OCI-LY1 (cell line): Measurements from ENCODE around the gene DDX42.

Source experiments
- H2AFZ ChIP-seq: fragments of 200-600 bp; sonication (generic), shearing (Covaris generic); 2 replicates; pipeline ENCODE4 v1.6.0; 2014; ENCODE audit warnings: antibody characterized with exemption, mild to moderate bottlenecking, low read length
- H3F3A ChIP-seq: fragments of 200-600 bp; sonication (generic), shearing (Covaris generic); 2 replicates; pipeline ENCODE4 v1.6.0; 2014; ENCODE audit warnings: mild to moderate bottlenecking, antibody characterized with exemption, low read length, moderate library complexity; ENCODE audit not compliant: insufficient read depth
- H3K27ac ChIP-seq: fragments of 200-600 bp; sonication (generic); 2 replicates; pipeline ENCODE4 v1.5.1; 2014; ENCODE audit warnings: low read length, mixed run types, mild to moderate bottlenecking, low read depth; ENCODE audit not compliant: poor library complexity, severe bottlenecking
- H3K27me3 ChIP-seq: fragments of 200-600 bp; sonication (generic); 2 replicates; pipeline ENCODE4 v1.6.0; 2014; ENCODE audit warnings: antibody characterized with exemption, mild to moderate bottlenecking, low read length, moderate library complexity; ENCODE audit not compliant: insufficient read depth
- H3K36me3 ChIP-seq: fragments of 200-600 bp; sonication (generic); 2 replicates; pipeline ENCODE4 v1.6.1; 2014; ENCODE audit warnings: mild to moderate bottlenecking, antibody characterized with exemption, low read length, moderate library complexity, mixed read lengths; ENCODE audit not compliant: insufficient read depth
- H3K4me1 ChIP-seq: fragments of 200-600 bp; sonication (generic); 2 replicates; pipeline ENCODE4 v1.5.1; 2014; ENCODE audit warnings: mild to moderate bottlenecking, low read length, moderate library complexity; ENCODE audit not compliant: insufficient read depth, severe bottlenecking
- H3K4me2 ChIP-seq: fragments of 200-600 bp; sonication (generic), shearing (Covaris generic); 2 replicates; pipeline ENCODE4 v1.6.1; 2014; ENCODE audit warnings: low read length
- H3K4me3 ChIP-seq: fragments of 200-600 bp; sonication (generic); 2 replicates; pipeline ENCODE4 v1.5.1; 2014; ENCODE audit warnings: low read length, low read depth, mild to moderate bottlenecking, mixed read lengths; ENCODE audit not compliant: poor library complexity, severe bottlenecking
- H3K79me2 ChIP-seq: fragments of 200-600 bp; shearing (Covaris generic); 2 replicates; pipeline ENCODE4 v1.6.1; 2016; ENCODE audit warnings: mixed run types, low read length, mixed read lengths; ENCODE audit not compliant: insufficient read depth
- H3K9ac ChIP-seq: fragments of 200-600 bp; sonication (generic), shearing (Covaris generic); 2 replicates; pipeline ENCODE4 v1.6.1; 2014; ENCODE audit warnings: mild to moderate bottlenecking, low read length, mixed read lengths
- H3K9me2 ChIP-seq: fragments of 200-600 bp; sonication (generic), shearing (Covaris generic); 2 replicates; pipeline ENCODE4 v1.6.1; 2014; ENCODE audit warnings: low read depth, mild to moderate bottlenecking, low read length, mixed read lengths
- H3K9me3 ChIP-seq: fragments of 200-600 bp; shearing (Covaris generic); 2 replicates; pipeline ENCODE4 v1.6.1; 2014; ENCODE audit warnings: low read length, mixed read lengths
- H4K20me1 ChIP-seq: fragments of 200-600 bp; sonication (generic), shearing (Covaris generic); 2 replicates; pipeline ENCODE4 v1.6.0; 2016; ENCODE audit warnings: mild to moderate bottlenecking, low read length; ENCODE audit not compliant: insufficient read depth
- CTCF ChIP-seq: fragments of 200-600 bp; sonication (generic), shearing (Covaris generic); IDR thresholded peaks from 2 replicates; pipeline ENCODE4 v1.5.1; 2017; ENCODE audit warnings: mild to moderate bottlenecking, antibody characterized with exemption, low read length, moderate library complexity, mixed read lengths
- EZH2 ChIP-seq: fragments of 200-600 bp; sonication (generic), shearing (Covaris generic); IDR thresholded peaks from 2 replicates; pipeline ENCODE4 v1.8.0; 2017; ENCODE audit warnings: borderline replicate concordance, mixed run types, mild to moderate bottlenecking, antibody characterized with exemption, low read length, moderate library complexity, mixed read lengths

The DDX42 gene

GRCh38 chr17:63830904-63831491, 57.0 kb downstream of the DDX42 start:
- H3K9ac ChIP-seq = no peak overlapping the region
- peaks cover 18% of the 10 kb centered on the region for H3K4me1 ChIP-seq

GRCh38 chr17:63831505-63831904, 57.5 kb downstream of the DDX42 start:
- H3K4me1 ChIP-seq = peaks cover 14% of the 10 kb centered on the region
- H3K27ac ChIP-seq = no peak overlapping the region
- no peak overlapping the region for H3K4me2 ChIP-seq
- H4K20me1 ChIP-seq = no peaks in the 10 kb centered on the region
- H3K9me3 ChIP-seq = no peaks in the 10 kb centered on the region
- H2AFZ ChIP-seq = no peak overlapping the region
- H3K9ac ChIP-seq = no peak overlapping the region
- no peak for TF ChIP-seq EZH2
- TF ChIP-seq CTCF = no peak
- H3K27me3 ChIP-seq = no peaks in the 10 kb centered on the region
- H3K9me2 ChIP-seq = no peaks in the 10 kb centered on the region
- H3F3A ChIP-seq = no peaks in the 10 kb centered on the region
- H3K79me2 ChIP-seq = peaks cover 16% of the 10 kb centered on the region
- no peak overlapping the region for H3K4me3 ChIP-seq
- H3K36me3 ChIP-seq = peaks cover 78% of the 10 kb centered on the region

More at GRCh38 chr17:63830904-63831491, 57.0 kb downstream of the DDX42 start:
- no peaks in the 10 kb centered on the region for H3K27me3 ChIP-seq
- H3K9me3 ChIP-seq = no peaks in the 10 kb centered on the region
- no peak overlapping the region for H3K4me3 ChIP-seq
- H3K9me2 ChIP-seq = no peaks in the 10 kb centered on the region
- TF ChIP-seq CTCF (no peak), EZH2 (no peak)
- H3K36me3 ChIP-seq = peaks cover 73% of the 10 kb centered on the region
- H3K79me2 ChIP-seq = peaks cover 21% of the 10 kb centered on the region
- H3K27ac ChIP-seq = no peak overlapping the region
- no peaks in the 10 kb centered on the region for H3F3A ChIP-seq
- no peak overlapping the region for H2AFZ ChIP-seq
- H3K4me2 ChIP-seq = no peak overlapping the region
- no peaks in the 10 kb centered on the region for H4K20me1 ChIP-seq

- H3K4me1 ChIP-seq = peaks cover 14% of the 10 kb centered on the region
- H3K27me3 ChIP-seq = no peaks in the 10 kb centered on the region
- H3F3A ChIP-seq = no peaks in the 10 kb centered on the region
- H3K79me2 ChIP-seq = peaks cover 15% of the 10 kb centered on the region
- H3K4me2 ChIP-seq = no peak overlapping the region
- peaks cover 83% of the 10 kb centered on the region for H3K36me3 ChIP-seq
- H3K9ac ChIP-seq = no peak overlapping the region
- TF ChIP-seq CTCF (no peak), EZH2 (no peak)
- no peak overlapping the region for H3K27ac ChIP-seq
- no peak overlapping the region for H3K4me3 ChIP-seq
- H2AFZ ChIP-seq = no peak overlapping the region
- no peaks in the 10 kb centered on the region for H3K9me3 ChIP-seq
- H4K20me1 ChIP-seq = no peaks in the 10 kb centered on the region
- no peaks in the 10 kb centered on the region for H3K9me2 ChIP-seq
Measured at GRCh38 chr17:63832014-63832413, 58.0 kb downstream of the DDX42 start.
